Upper lobe of left lung (tissue), 4 donors: ENCODE data around the gene ATM.

Source experiments
- POLR2AphosphoS5 ChIP-seq, 2 donors: sonication (generic); formaldehyde crosslinking; IDR thresholded peaks; one replicate each; pipeline ENCODE4 v1.5.1; 2017; ENCODE audit warnings: antibody characterized with exemption in 2 of 2
- TF ChIP-seq, protein P1 (sequence below), 6 experiments: fragments of 450-650 bp in 4 of 6; fragments of 200-600 bp in 2 of 6; sonication (generic) in 2 of 6; IDR thresholded peaks; one replicate each; pipeline ENCODE4 v1.5.1; 2016 to 2019; ENCODE audit warnings: antibody characterized with exemption in 6 of 6

- TF ChIP-seq, protein P1, sequence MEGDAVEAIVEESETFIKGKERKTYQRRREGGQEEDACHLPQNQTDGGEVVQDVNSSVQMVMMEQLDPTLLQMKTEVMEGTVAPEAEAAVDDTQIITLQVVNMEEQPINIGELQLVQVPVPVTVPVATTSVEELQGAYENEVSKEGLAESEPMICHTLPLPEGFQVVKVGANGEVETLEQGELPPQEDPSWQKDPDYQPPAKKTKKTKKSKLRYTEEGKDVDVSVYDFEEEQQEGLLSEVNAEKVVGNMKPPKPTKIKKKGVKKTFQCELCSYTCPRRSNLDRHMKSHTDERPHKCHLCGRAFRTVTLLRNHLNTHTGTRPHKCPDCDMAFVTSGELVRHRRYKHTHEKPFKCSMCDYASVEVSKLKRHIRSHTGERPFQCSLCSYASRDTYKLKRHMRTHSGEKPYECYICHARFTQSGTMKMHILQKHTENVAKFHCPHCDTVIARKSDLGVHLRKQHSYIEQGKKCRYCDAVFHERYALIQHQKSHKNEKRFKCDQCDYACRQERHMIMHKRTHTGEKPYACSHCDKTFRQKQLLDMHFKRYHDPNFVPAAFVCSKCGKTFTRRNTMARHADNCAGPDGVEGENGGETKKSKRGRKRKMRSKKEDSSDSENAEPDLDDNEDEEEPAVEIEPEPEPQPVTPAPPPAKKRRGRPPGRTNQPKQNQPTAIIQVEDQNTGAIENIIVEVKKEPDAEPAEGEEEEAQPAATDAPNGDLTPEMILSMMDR (IDR thresholded peaks at IDR 0.05), result no peak
- no peak for TF ChIP-seq POLR2AphosphoS5 (IDR thresholded peaks at IDR 0.05)
These were observed 16.7 kb upstream of the ATM start for GRCh38 chr11:108206171-108206570.
